NCI-H446 (cell line): ENCODE measurements around the gene PABPN1.
"Not testable (repeated sequence)": the region's sequence is repeated elsewhere in the genome, so short reads cannot be mapped to it uniquely, and the experiment has no call there.

Source experiments
- DNase-seq, 2 experiments: peaks; one replicate each; lab custom pipeline; 2025; lab: John Stamatoyannopoulos, UW

PABPN1 gene, protein sequence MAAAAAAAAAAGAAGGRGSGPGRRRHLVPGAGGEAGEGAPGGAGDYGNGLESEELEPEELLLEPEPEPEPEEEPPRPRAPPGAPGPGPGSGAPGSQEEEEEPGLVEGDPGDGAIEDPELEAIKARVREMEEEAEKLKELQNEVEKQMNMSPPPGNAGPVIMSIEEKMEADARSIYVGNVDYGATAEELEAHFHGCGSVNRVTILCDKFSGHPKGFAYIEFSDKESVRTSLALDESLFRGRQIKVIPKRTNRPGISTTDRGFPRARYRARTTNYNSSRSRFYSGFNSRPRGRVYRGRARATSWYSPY

DNA sequence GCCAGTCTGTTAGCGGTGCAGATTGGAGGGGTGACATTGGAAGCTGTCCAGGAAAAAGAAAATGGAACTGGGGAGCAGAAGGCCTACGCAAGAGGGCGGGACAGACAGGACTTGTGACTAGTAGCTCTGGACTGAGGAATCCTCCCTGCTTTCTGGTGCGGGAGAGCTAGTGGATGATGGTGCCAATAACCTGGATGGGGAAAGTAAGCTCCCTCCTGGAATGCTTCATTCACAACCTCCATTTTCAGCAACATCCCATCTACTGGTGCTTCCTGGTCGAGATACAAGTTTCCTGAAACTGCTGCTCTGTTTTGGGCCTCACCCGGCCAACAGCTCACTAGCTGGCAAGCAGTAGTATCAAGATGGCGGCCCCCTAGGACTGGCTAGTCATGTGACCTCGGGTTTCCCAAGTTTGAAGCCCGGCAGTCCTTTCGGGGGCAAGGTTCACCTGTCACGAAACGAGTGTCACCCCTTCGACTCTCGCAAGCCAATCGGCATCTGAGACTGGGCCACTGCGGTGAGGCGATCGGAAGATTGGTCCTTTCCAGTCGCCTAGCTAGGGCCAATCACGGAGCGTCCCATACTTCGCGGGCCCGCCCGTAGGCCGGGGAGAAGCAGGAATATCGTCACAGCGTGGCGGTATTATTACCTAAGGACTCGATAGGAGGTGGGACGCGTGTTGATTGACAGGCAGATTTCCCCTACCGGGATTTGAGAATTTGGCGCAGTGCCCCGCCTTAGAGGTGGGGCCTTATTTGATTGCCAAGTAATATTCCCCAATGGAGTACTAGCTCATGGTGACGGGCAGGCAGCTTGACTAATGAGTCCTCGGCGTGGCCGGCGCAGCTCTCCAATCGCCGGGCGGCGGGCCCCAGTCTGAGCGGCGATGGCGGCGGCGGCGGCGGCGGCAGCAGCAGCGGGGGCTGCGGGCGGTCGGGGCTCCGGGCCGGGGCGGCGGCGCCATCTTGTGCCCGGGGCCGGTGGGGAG, at the start of gene PABPN1:
Gene PABPN1 (plus strand): TSS at position 874 of the 988 bp plus-strand sequence. CDS start 13 bp downstream, at position 887.
- peak; percentile 99 to 100 for DNase-seq

DNA sequence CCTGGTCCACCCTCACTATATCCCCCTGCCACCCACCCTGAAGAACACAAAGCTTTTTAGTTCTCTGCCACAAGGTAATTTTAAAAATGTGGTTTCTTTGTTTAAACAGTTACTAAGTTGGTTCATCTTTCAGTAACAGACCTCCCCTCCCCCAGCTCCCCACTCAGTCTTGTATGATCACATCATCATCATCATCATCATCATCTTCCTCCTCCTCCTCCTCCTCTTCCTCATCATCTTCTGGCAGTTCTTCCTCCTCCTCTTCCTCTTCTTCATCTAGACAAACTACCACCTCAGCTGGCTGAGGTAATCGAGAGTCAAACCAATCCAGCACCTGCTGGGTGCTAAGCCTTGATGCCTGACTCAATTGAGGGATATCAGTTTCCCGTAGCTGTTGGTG, 45.8 kb upstream of the PABPN1 start:
- DNase-seq: no peak

DNA sequence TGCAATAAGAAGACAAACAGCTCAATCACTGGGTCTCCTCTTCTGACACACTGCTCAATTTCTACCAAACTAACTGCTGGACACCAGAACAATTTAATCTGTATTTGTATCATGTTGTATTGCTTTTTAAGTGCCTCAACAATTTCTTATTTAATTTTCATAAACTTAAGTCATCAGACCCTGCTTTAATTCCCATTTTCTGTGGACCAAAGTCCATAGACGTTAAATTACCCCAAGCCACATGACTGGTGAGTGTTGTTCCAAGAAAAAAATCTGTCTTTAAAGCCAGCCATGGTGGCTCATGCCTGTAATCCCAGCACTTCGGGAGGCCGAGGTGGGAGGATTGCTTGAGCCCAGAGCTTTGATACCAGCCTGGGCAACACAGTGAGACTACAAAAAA, 44.1 kb upstream of the PABPN1 start:
- no peak for DNase-seq

DNA sequence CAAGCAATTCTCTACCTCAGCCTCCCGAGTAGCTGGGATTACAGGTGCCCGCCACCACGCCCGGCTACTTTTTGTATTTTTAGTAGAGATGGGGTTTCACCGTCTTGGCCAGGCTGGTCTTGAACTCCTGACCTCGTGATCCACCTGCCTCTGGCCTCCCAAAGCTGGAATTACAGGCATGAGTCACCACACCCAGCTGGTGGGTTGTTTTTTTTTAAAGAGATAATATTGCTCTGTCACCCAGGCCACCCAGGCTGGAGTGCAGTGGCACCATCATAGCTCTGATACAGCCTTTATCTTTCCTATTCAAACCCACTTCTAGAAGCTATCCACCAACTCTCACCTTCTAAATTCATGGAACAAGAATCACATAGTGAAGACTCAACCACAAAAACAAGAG, 43.3 kb upstream of the PABPN1 start:
- DNase-seq: not testable (repeated sequence)

DNA sequence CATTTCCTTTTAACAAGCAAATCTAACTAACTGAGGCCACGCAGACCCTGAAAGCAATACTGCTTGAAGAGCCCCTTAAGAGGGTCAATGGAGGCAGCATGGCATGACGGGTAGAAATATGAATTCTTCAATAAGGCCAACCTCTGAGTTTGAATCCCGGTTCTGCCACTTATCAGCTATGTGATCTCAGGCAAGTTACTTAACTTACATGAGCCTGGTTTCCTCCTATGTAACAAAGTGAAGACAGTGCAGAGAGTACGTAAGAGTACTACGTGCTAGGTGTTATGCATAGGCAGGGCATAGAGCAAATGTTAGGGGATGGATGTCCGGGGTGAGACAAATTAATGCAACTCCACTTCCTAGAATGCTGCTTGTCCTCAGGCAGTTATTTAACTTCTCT, 40.0 kb upstream of the PABPN1 start:
- DNase-seq: no peak

DNA sequence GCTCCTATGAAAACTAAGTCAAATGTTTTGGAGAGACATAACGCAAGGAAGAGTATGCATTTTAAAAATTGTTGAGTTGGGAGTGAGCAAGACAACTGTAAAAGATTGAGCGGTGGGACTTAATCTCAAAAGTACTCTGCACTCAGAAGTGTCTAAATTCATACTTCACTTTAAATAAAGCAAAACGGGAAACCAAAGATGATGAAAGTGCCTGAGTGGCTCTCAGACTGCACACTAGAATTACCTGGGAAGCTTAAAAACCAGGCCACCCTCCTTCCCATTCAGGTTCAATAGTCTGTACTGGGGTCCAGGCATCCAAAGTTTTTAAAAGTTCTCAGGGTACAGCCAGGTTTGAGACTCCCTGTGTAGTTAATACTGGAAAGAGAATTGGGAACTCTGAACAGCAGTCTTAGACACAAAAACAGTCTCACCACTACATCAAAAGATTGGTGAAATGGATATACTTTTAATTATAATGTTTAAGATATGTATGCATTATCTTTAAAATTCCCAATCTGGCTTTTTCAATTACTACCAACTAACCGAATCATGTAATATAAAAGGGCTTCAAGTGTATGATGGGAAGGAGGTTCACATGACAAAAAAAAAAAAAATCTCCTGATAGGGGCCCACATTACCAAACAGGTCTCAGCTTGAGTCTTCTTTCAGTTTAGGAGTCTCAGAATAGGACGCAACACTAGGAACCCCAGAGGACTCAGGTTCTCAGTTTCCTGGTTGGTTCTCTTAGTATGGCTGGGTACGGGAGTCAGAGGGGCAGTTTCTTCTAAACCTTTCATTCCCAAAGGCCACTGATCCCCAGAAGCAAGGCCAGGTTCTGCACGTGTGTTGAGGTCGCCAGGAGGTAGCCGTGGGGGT, 36.4 kb upstream of the PABPN1 start:
- no peak for DNase-seq

DNA sequence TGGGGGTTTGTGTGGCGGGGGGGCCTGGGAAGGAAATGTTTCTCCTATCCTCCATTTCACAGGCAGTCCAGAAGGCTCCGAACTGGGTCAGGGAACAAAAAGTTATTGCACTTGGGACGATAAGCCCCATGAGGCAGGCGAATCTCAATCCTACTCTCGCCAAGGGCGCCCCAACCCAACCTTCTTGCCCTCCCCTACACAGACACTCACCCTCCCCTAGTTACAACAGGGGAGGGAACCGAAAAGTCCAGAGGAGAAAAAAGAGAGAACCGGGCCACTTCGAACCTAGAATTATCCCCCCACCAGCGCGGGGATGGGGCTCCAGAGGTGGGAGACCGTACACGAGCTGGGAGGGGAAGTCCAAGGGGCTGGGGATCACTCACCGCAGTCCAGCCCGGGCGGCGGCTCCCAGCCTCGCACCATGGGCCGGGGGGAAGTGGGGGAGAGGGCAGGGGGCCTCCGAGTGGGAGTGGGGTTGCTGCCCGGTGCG, 35.7 kb upstream of the PABPN1 start:
- no peak for DNase-seq

DNA sequence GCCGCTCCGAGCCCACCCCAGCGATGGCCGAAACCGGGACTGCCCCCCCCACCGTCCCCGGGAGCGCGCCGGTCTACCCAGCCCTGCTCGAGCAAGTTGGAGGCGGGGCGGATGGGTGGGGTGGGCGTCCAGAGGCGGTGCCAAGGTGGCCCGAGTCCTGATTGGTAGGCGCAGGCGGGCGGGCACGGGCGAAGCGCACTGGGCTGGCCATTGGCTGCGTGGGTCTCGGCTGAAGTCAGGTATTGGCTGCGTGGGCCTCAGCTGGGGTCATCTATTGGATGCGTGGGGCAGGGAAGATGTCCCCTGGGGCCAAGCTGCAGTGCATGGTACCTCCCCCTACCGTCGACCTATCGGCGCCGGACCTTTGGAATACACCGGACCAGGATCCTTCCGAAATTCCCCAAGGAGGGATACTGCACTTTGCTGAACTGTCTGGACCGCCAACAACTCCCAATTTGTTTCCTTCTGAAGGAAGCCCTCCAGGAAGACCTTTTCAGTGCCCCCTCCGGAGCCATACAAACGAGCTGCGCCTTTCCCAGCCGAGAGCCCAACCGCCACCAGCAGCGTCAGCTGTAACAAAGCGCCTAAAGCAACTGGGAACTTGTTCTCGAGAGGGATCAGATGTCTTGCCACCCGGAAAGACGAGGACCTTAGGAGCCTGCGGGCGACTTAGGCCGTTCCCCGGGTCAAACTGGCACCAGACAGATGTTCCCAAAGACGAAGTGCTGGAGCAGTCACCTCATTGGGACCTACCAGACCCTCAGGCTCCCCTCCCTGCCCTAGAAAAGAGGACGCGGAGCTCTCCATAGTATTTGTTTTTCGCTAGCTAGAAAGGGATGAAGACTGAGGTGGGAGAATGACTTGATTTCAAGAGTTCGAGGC, 35.0 kb upstream of the PABPN1 start, which contains the start of gene HOMEZ:
Gene HOMEZ (minus strand): TSS at position 113 of the 882 bp plus-strand sequence. CDS start 180 bp downstream, outside the sequence.
- peak; percentile 98 to 99 for DNase-seq

DNA sequence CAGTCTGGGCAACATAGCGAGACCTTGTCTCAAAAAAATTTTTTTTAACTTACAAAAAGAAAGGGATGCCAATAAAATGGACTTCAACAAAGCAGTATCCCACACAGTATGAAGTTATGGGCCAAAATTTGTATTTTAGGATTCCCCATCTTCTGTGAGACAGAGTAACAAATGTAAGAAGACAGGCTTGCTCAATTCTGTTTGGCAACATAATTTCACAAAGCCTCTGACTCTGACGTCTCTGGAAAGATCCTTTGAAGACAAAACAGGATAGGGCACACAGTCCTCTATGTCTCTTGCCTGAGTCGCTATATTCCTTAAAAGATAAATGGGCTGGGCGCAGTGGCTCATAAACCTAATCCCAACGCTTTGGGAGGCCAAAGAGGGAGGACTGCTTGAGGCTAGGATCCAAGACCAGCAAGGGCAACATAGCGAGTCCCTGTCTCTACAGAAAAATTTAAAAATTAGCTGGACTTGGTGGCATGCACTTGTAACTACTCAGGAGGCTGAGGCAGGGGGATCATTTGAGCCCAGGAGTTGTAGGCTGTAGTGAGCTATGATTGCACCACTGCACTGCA, 34.3 kb upstream of the PABPN1 start:
- no peak for DNase-seq

DNA sequence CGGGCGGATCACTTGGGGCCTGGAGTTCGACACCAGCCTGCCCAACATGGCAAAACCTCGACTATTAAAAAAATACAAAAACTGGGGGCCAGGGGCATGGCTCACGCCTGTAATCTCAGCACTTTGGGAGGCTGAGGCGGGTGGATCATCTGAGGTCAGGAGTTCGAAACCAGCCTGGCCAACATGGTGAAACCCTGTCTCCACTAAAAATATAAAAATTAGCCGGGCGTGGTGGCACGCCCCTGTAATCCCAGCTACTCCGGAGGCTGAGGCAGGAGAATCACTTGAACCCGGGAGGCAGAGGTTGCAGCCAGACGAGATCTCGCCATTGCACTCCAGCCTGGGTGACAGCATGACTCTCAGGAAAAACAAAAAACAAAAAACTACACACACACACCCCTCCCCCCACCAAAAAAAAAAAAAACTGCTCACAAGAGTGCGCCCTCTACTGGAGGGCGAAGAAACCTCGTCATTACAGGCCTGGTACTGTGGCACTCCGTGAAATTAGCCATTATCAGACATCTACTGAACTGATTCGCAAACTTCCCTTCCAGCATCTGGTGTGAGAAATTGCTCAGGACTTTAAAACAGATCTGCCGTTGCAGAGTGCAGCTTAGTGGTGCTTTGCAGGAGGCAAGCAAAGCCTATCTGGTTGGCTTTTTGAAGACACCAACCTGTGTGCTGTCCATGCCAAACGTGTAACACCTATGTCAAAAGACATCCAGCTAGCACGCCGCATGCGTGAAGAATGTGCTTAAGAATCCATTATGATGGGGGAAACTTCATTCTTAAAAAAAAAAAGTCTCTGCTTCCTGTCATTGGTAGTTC, 26.3 kb upstream of the PABPN1 start:
- peak; percentile 48 to 66 for DNase-seq

DNA sequence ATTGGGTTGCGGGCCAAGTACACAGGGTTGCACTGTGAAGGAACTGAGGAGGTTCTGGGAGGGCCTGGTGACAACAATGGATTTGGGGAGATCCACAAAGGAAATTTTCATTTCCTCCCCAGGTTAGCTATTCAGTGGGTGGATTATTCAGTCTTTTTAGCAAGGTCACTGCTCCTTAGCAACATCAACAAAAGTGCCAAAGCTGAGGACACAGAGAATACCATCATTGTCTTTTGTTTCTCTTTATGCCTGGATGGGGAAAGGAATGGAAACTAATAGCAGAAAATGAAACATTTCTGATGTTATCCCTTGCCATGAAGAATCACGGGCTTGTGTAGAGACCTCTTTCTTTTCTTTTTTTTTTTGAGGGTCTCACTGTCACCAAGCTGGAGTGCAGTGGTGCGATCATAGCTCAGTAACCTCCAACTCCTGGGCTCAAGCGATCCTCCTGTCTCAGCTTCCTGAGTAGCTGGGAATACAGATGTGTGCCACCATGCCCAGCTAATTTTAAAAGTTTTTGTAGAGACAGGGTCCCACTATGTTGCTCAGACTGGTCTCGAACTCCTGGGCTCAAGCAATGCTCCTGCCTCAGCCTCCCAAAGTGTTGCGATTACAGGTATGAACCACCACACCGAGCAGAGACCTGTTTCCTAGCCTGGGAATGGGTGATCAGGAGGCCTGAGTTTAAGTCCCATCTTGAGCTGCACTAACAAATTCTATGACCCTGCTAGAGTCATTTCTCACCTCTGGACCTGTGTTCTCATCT, 25.1 kb upstream of the PABPN1 start:
- no peak for DNase-seq

DNA sequence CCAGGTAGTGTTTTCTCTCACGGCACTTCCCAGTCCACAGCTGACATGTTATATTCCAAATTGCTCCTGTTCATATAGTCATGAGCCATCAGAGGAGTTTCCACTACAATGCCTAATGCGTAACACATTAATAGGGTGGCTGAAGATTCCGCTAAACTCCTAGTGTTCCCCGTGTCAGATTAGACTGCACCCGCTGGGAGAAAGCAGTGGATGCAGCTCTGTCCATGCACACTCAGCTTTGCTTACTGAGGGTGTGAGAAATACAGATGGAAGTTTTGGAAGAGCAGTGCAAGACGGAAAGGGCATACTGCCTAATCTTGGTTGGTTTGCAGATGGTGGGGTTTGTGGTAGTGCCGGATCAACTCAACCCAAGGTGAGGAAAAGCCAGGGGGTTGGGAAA, 24.2 kb upstream of the PABPN1 start:
- DNase-seq: no peak

DNA sequence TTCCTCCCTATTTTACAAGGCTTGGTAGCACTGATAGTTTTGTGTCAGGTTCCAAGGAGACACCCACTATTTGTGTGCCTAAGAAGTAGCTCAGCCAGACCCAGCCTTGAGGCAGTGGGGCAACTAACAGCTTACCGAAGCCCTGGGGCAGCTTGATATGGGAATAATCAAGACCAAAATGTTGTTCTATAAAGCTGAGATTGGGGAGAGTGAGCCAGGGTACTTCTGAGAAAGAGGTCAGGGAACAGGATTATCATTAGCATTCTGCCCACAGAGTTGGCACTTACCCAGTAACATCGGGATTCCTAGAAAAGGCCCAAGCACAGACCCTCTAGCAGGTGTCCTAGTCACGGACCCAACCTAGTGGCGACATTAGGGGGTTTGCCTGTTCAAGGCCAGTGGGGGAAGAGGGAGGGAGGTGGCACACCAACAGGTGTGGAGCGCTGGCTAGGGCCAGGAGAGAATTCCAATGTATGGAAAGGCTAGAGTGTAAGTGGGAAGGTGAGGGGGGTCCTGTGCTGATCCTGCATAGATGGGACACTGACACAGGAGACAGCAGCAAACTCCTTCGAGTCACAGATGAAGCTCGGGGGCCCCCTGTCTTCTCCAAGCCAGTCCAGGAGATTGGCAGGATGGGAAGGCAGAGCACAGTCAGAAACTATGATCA, 23.5 kb upstream of the PABPN1 start:
- no peak for DNase-seq

DNA sequence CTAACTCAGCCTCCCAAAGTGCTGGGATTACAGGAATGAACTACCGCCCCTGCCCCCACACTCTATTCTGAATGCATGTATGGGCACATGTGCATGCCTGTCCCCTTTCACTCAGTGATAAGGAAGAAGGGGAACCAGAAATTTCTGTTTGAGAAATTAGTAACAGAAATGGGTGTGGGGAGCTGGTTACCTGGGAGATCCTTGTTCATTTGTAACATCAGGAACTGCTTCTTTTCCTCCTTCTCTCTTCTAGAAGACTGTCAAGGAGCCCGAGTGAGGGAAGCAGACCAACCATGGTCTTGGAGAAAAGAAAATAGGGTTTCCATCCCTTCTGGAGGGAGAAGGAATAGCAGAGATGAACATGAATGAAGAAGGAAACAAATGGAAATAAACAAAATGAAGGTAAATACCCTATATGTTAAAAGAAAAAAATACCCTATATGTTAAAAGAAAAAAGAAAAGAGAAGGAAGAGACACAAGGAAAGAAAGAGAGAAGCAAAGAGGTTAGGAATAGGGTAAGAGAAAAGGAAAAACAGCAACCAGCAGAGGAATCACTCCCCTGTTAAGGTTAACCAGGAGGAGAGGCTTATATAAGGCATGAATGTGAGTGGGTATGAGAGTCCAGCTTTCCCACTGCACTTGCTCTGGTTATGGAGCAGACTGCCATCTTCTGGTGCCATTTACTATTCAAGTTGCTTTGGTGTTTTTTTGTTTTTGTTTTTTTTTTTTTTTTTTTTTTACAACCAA, 21.9 kb upstream of the PABPN1 start:
- peak in 1 of 2 experiments; percentile 43 for DNase-seq

DNA sequence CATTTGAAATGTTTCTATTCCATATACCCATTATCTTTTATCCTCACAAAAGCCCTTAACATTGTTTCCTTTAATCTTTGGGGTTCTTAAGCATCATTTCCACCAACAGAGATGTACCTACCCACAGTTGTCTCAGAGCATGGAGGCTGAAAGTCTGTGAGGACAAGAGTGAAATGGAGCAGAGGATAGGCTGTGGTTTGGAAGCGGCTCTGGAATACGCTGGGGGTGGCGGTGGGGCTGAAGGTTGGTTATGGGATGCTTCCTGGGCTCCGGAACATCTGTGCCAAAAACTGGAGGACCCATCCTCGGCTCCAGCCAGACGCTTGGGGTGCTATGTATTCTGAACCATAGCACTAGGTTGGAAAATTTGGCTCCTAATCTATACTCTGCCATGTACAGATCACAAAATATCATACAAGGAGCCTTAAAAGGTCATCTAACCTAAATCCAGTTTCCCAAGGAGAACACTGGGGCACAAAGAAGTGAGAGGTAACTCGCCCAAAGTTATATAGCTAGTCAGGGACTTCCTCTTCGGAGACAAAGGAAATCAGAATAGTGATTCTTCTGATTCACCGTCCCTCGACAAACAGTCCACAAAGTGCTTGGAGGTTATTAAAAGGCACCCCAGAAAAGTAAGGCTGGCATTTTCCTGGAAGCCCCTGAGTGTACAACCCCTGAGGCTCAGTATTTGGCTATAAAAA, 21.1 kb upstream of the PABPN1 start:
- DNase-seq: no peak

DNA sequence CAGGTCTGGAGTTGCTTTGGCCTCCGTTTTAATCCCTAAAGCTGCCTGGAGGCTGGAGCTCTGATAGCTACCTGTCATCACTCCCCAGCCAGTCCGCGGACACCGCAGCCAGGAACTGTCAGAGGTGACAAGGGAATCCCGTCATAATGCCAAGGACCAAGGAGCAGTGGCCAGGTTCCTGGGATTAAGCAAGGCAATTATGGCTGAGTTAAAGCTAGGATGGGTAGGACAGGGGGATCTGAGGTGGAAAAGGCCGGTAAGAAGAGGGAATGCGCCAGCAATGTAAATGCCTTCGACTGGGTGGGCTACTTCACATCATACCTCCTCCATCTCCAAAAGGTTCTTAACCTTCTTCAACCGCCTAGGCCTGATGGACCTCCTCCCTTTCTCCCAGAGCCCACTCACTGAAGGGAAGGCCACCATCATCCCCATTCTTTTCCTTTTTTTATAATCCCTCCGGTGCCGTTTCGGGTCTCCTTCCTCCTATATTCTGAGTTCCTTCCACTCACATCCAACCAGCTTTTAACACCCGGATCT, 20.5 kb upstream of the PABPN1 start:
- peak in 1 of 2 experiments; percentile 26 for DNase-seq
